Stomach (tissue), 9 donors: Measurements from ENCODE around the gene GYG2. TPM values are rescaled to one million over a fixed set of nuclear protein-coding genes. Genes with fewer than 3 reads are reported as not detected.

Experiments used
- DNase-seq, 2 donors: peaks; one replicate each; pipeline versions ENCODE4 v3.0.0 to v3.0.0-alpha.2; 2013 to 2019
- H3K27ac ChIP-seq, 5 donors: fragments of 200-600 bp in 4 of 5; sonication (generic) in 4 of 5; one replicate each; pipeline ENCODE4 v1.5.1; 2013 to 2019; ENCODE audit warnings: mild to moderate bottlenecking in 1 of 5, moderate library complexity in 1 of 5
- H3K27me3 ChIP-seq, 3 donors: fragments of 200-600 bp; sonication (generic); one replicate each; pipeline ENCODE4 v1.5.1; 2017 to 2019; ENCODE audit warnings: mixed run types in 1 of 3
- H3K36me3 ChIP-seq, 4 donors: fragments of 200-600 bp; sonication (generic); 1 replicate in 3 of 4; 2 replicates in 1 of 4; pipeline ENCODE4 v1.5.1; 2016 to 2019
- H3K4me1 ChIP-seq, 4 donors: fragments of 200-600 bp; sonication (generic); one replicate each; pipeline ENCODE4 v1.5.1; 2016 to 2019
- H3K4me3 ChIP-seq, 4 donors: fragments of 200-600 bp; sonication (generic) in 3 of 4; one replicate each; pipeline ENCODE4 v1.5.1; 2016 to 2019; ENCODE audit warnings: mild to moderate bottlenecking in 1 of 4
- H3K9me3 ChIP-seq, 4 donors: fragments of 200-600 bp; sonication (generic); one replicate each; pipeline ENCODE4 v1.5.1; 2016 to 2019
- CTCF ChIP-seq, 7 experiments: fragments of 450-650 bp in 4 of 7; fragments of 200-600 bp in 3 of 7; sonication (generic) in 3 of 7; IDR thresholded peaks; one replicate each; pipeline ENCODE4 v1.5.1; 2016 to 2019; ENCODE audit warnings: antibody characterized with exemption in 7 of 7, control low read depth in 2 of 7, mild to moderate bottlenecking in 1 of 7
- EP300 ChIP-seq: sonication (generic); formaldehyde crosslinking; IDR thresholded peaks from one replicate; pipeline ENCODE4 v1.6.1; 2017; ENCODE audit warnings: antibody characterized with exemption
- POLR2A ChIP-seq, 4 donors: fragments of 450-650 bp; IDR thresholded peaks; one replicate each; pipeline ENCODE4 v1.6.1; 2016; ENCODE audit warnings: antibody characterized with exemption in 4 of 4, control low read depth in 2 of 4, mild to moderate bottlenecking in 1 of 4, moderate library complexity in 1 of 4
- POLR2AphosphoS5 ChIP-seq, 3 donors: sonication (generic); formaldehyde crosslinking; IDR thresholded peaks; one replicate each; pipeline ENCODE4 v1.6.1; 2016; ENCODE audit warnings: antibody characterized with exemption in 3 of 3
- WGBS, 5 donors: extraction: QIAGEN DNeasy Blood & Tissue Kit in 3 of 5; methylation state at CpG; one replicate each; pipeline versions ENCODE4 v1.1.5 to v1.1.7; 2013 to 2018; 5-methylcytosine and 5-hydroxymethylcytosine counted together
- intact Hi-C: fragments of 100-400 bp; cut with DNase I; formaldehyde crosslinking; loops from one replicate; pipeline ENCODE4 v1.15.1; 2023; ENCODE audit warnings: low total_unique reads
- polyA plus RNA-seq, 3 donors: library from polyadenylated mRNA; stranded (reverse); fragments of 200-250 nt; gene quantifications; one replicate each; pipeline ENCODE4 v1.2.3, GENCODE V29; 2013
- total RNA-seq, 5 donors: library from RNA; depleted of rRNA; stranded (reverse); fragments of >200 nt; gene quantifications; one replicate each; pipeline versions ENCODE4 v1.1.0 to v1.2.3, GENCODE V29; 2014 to 2016
- donor health status: healthy with polysubstance abuse.
- donor health status: Bipolar disorder and iron deficiency.
- donor health status: healthy.

The GYG2 gene
- total and polyA plus RNA-seq, 8 donors: 2.2 to 6.2 (median 5.5) TPM

GRCh38 chrX:2863646-2864045, 34.9 kb downstream of the GYG2 start:
- no peak overlapping the region for H3K27ac ChIP-seq
- DNase-seq: no peak
- no peaks in the 10 kb centered on the region for H3K4me1 ChIP-seq
- H3K9me3 ChIP-seq: no peaks in the 10 kb centered on the region
- intact Hi-C loops: no loop called here
- H3K27me3 ChIP-seq: no peaks in the 10 kb centered on the region
- WGBS, 5 donors: 66 to 84% (median 81%) methylated on average over 6 of the region's 6 CpGs
- H3K4me3 ChIP-seq: no peak overlapping the region
- no peak for TF ChIP-seq CTCF (IDR thresholded peaks at IDR 0.05)
- TF ChIP-seq EP300: no peak
- TF ChIP-seq POLR2A (IDR thresholded peaks at IDR 0.05): no peak
- no peak for TF ChIP-seq POLR2AphosphoS5 (IDR thresholded peaks at IDR 0.05)
- peaks cover 0 to 23% (median 0%) of the 10 kb centered on the region in 4 donors for H3K36me3 ChIP-seq

- no peak overlapping the region for H3K27ac ChIP-seq
- intact Hi-C loops: no loop called here
- H3K4me1 ChIP-seq: no peaks in the 10 kb centered on the region
- H3K4me3 ChIP-seq: no peak overlapping the region
- peaks cover 0 to 12% (median 0%) of the 10 kb centered on the region in 4 donors for H3K36me3 ChIP-seq
- no peaks in the 10 kb centered on the region for H3K9me3 ChIP-seq
- 82 to 93% (median 88%) methylated on average over 7 of the region's 7 CpGs for WGBS, 5 donors
- H3K27me3 ChIP-seq: no peaks in the 10 kb centered on the region
- DNase-seq: no peak
- TF ChIP-seq CTCF (IDR thresholded peaks at IDR 0.05) (no peak), POLR2A (IDR thresholded peaks at IDR 0.05) (no peak), POLR2AphosphoS5 (IDR thresholded peaks at IDR 0.05) (no peak), EP300 (no peak)
These were observed 38.5 kb downstream of the GYG2 start for GRCh38 chrX:2867206-2867605.

- no peaks in the 10 kb centered on the region for H3K36me3 ChIP-seq
- no peaks in the 10 kb centered on the region for H3K4me1 ChIP-seq
- intact Hi-C loops: no loop called here
- no peak for DNase-seq
- no peaks in the 10 kb centered on the region for H3K27me3 ChIP-seq
- peaks cover 0 to 3% (median 0%) of the 10 kb centered on the region in 4 donors for H3K9me3 ChIP-seq
- H3K4me3 ChIP-seq: no peak overlapping the region
- TF ChIP-seq POLR2AphosphoS5 (IDR thresholded peaks at IDR 0.05): no peak
- no peak for TF ChIP-seq EP300
- TF ChIP-seq CTCF (IDR thresholded peaks at IDR 0.05): no peak
- TF ChIP-seq POLR2A (IDR thresholded peaks at IDR 0.05): no peak
- H3K27ac ChIP-seq: no peak overlapping the region
These were observed 41.9 kb downstream of the GYG2 start for GRCh38 chrX:2870650-2871049.

DNA sequence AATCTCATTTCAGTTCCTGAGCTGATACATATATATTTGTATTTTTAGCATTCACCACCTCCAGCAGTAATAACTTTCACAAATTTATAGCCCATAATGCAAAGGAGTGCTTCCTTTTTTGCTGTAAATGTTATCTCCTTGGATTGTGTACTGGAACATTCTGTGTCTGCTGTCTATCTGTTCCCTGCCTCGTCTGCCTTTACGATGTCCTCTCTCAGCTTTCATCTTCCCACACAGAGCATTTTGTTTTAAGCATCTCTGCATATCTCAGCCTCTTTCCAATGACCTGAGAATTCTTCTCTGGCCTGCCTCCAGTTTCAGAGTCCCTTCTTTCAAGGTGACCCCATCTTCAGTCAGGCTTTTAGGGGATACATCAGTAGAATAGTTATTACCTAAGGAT, 43.1 kb downstream of the GYG2 start:
- TF ChIP-seq POLR2A (IDR thresholded peaks at IDR 0.05) (no peak), CTCF (IDR thresholded peaks at IDR 0.05) (no peak), POLR2AphosphoS5 (IDR thresholded peaks at IDR 0.05) (no peak), EP300 (no peak)
- intact Hi-C loops: no loop called here
- 76 to 85% (median 82%) methylated on average over 1 to 2 of the region's 2 CpGs for WGBS, 5 donors
- H3K4me1 ChIP-seq: no peaks in the 10 kb centered on the region
- peaks cover 0 to 3% (median 0%) of the 10 kb centered on the region in 4 donors for H3K9me3 ChIP-seq
- no peak overlapping the region for H3K4me3 ChIP-seq
- no peaks in the 10 kb centered on the region for H3K36me3 ChIP-seq
- H3K27ac ChIP-seq: no peak overlapping the region
- no peaks in the 10 kb centered on the region for H3K27me3 ChIP-seq
- no peak for DNase-seq
